VCaP (cell line): Measurements from ENCODE around the gene PKM.
"Not testable (repeated sequence)": the region's sequence is repeated elsewhere in the genome, so short reads cannot be mapped to it uniquely, and the experiment has no call there.

ENCODE experiments used
- H3K27ac ChIP-seq: fragments of 450-650 bp; 2 replicates; pipeline ENCODE4 v1.5.1; 2017
- TF ChIP-seq, protein P1 (sequence below): fragments of 450-650 bp; conservative IDR thresholded peaks from 2 replicates; pipeline ENCODE4 v1.5.1; 2017; ENCODE audit warnings: mild to moderate bottlenecking, moderate library complexity

Gene PKM

DNA sequence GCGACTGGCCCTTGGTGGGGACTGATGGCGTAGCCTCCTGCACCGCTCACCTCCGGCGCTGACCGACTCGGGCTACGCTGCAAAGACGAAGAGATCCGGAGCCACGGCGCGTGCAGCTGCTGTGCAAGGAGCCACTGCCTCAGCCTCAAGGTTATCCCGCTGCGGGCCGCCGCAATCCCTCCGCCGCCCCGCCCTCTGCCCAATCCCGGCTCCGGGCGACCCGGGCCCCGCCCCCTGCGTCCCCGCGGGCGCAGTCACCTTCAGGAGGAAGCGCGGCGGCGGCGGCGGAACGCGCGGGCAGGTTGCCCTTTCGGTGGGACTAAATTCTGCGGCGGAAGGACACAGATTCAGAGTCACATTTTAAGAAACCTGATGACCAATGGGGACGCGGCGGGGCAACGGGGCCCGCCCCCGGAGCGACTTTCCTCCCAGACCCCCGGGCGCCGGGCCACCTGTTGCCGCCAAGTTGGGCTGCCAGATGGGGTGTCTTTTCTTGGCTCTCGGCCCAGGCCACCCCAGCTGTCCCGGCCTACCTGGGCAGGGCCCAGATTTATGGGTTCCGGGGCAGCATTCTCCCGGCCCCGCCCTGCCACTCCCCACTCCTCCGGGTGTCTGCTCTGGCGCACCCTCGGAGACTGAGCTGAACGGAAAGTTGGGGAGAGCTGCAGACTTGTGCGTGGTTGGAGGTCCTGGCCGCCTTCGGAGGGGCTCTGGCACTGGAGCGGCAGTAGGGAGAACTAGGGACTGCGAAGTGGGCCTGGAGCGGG lies at the start of gene PKM:
Gene PKM (minus strand): TSS at position 125 of the 767 bp plus-strand sequence. CDS start 12,093 bp downstream, outside the sequence.
- H3K27ac ChIP-seq = peak within 1 kb of the TSS; percentile 98
- TF ChIP-seq, protein P1, sequence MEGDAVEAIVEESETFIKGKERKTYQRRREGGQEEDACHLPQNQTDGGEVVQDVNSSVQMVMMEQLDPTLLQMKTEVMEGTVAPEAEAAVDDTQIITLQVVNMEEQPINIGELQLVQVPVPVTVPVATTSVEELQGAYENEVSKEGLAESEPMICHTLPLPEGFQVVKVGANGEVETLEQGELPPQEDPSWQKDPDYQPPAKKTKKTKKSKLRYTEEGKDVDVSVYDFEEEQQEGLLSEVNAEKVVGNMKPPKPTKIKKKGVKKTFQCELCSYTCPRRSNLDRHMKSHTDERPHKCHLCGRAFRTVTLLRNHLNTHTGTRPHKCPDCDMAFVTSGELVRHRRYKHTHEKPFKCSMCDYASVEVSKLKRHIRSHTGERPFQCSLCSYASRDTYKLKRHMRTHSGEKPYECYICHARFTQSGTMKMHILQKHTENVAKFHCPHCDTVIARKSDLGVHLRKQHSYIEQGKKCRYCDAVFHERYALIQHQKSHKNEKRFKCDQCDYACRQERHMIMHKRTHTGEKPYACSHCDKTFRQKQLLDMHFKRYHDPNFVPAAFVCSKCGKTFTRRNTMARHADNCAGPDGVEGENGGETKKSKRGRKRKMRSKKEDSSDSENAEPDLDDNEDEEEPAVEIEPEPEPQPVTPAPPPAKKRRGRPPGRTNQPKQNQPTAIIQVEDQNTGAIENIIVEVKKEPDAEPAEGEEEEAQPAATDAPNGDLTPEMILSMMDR = no peak

DNA sequence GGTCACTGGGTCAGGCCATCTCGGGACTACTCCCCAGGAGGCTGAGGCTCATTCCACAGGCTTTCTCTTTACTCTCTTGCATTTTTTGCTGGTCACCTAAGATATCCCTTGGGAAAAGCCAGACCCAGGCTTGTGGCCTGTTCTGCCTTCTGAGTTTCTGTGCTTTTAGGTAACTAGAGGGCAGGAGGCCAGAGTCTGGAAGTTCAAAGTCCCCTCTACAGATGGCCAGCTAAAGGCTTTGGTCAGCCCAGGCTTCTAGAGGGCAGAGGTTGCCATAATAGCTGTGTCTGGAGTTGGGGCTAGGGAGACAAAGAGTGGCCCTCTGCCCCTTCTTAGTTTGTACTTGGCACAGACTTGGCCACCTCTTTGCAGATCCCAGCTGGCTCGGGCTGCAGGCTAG lies 49.8 kb upstream of the PKM start:
- H3K27ac ChIP-seq = no peak overlapping the region
- TF ChIP-seq, protein P1 = no peak

- no peak overlapping the region for H3K27ac ChIP-seq
- TF ChIP-seq, protein P1 = no peak
Observed at GRCh38 chr15:72278737-72279136, 47.7 kb upstream of the PKM start.

DNA sequence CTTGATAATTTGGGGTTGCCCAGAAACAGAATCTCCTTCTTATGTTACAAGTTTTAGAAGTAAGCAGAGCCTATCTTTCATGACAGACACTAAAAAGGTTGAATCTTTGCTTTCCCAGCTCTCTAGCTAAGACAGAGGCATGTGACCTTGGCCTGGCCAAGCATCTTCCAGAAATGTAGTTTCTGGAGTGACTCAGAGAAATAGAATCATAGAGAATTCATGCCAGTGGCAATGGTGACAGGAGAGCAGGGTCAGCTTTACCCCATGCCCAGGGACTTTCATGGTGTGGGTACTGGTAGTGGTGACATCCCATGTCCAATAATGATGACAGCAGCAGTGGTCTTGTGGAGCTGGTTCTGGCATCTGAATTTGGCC lies 45.3 kb upstream of the PKM start:
- TF ChIP-seq, protein P1 = no peak
- no peak overlapping the region for H3K27ac ChIP-seq

GRCh38 chr15:72275635-72276325 lies 44.8 kb upstream of the PKM start:
- H3K27ac ChIP-seq = not testable (repeated sequence)

DNA sequence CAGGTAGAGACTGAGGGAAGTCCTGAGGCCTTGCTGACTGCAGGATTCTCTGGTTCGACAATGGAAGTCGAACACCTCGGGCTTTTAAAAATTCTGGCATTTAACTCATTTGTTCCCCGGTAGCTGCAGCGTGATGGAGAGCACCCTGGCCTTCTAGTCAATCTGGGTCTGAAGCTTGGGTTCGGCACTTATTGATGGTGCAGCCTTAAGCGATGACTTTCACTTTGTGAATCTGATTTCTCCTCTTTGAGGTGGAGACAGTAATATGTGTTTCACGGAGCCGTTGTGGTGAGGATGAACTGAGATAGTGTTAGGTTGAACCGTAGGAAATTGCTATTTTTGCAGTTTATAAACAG lies 42.0 kb upstream of the PKM start:
- TF ChIP-seq, protein P1 = no peak
- no peak overlapping the region for H3K27ac ChIP-seq

- no peak within 1 kb of the TSS for H3K27ac ChIP-seq
- TF ChIP-seq, protein P1 = no peak
Observed at GRCh38 chr15:72272213-72272996, 41.4 kb upstream of the PKM start, which contains the start of gene PARP6. PARP6 (minus strand) TSS chr15:72272554; CDS start chr15:72267477, 5,077 bp downstream.
